Thyroid gland (tissue), 4 donors: ENCODE results near the gene ANKRD33B.

ENCODE experiments used
- CTCF ChIP-seq, 6 experiments: fragments of 200-600 bp in 3 of 6; fragments of 450-650 bp in 3 of 6; sonication (generic) in 3 of 6; IDR thresholded peaks; one replicate each; pipeline ENCODE4 v1.5.1; 2016 to 2019; ENCODE audit warnings: antibody characterized with exemption in 6 of 6, mild to moderate bottlenecking in 2 of 6, inconsistent platforms in 1 of 6, moderate library complexity in 1 of 6
- POLR2A ChIP-seq, 2 donors: fragments of 450-650 bp; IDR thresholded peaks; one replicate each; pipeline ENCODE4 v1.6.1; 2017; ENCODE audit warnings: antibody characterized with exemption in 2 of 2, mild to moderate bottlenecking in 2 of 2, moderate library complexity in 1 of 2

GRCh38 chr5:10666531-10667299, 102.8 kb downstream of the ANKRD33B start:
- TF ChIP-seq CTCF (IDR thresholded peaks at IDR 0.05) = no peak
- TF ChIP-seq POLR2A (IDR thresholded peaks at IDR 0.05) = no peak
